ENCODE data around the gene ZRANB1.

Gene ZRANB1

GRCh38 chr10:125001313-125002046 lies 59.6 kb downstream of the ZRANB1 start:
- H3K27me3 ChIP-seq (ENCODE audit: insufficient read depth, low read length) = no peaks in the 10 kb centered on the region
- 92% methylated on average over 21 of the region's 21 CpGs for WGBS
- H3K9ac ChIP-seq (ENCODE audit: low read depth, low read length) = no peak overlapping the region
- H3K36me3 ChIP-seq (ENCODE audit: insufficient read depth, low read length) = peaks cover 94% of the 10 kb centered on the region
- 0 out of 2 replicates have a peak overlapping the region, but pooled peaks have one; percentile 35 for H3K27ac ChIP-seq (ENCODE audit: low read depth, low read length)
- H3K4me3 ChIP-seq (ENCODE audit: low read length) = no peak overlapping the region
- 0 out of 2 replicates have a peak, but pooled peaks cover 3% of the 10 kb centered on the region for H3K4me1 ChIP-seq (ENCODE audit: insufficient read depth, low read length)
- H3K9me3 ChIP-seq (ENCODE audit: insufficient read depth, low read depth, low read length) = no peaks in the 10 kb centered on the region

GRCh38 chr10:125002047-125002422 lies 60.1 kb downstream of the ZRANB1 start:
- Histone ChIP-seq H3K4me1 (ENCODE audit: insufficient read depth, low read length) (0 out of 2 replicates have a peak, but pooled peaks cover 3% of the 10 kb centered on the region), H3K27ac (ENCODE audit: low read depth, low read length) (no peak overlapping the region), H3K27me3 (ENCODE audit: insufficient read depth, low read length) (no peaks in the 10 kb centered on the region), H3K4me3 (ENCODE audit: low read length) (no peak overlapping the region), H3K9me3 (ENCODE audit: insufficient read depth, low read depth, low read length) (no peaks in the 10 kb centered on the region), H3K9ac (ENCODE audit: low read depth, low read length) (no peak overlapping the region), H3K36me3 (ENCODE audit: insufficient read depth, low read length) (peaks cover 94% of the 10 kb centered on the region)
- 87% methylated on average over 12 of the region's 12 CpGs for WGBS

- H3K9me3 ChIP-seq (ENCODE audit: insufficient read depth, low read depth, low read length) = no peaks in the 10 kb centered on the region
- no peak overlapping the region for H3K27ac ChIP-seq (ENCODE audit: low read depth, low read length)
- H3K36me3 ChIP-seq (ENCODE audit: insufficient read depth, low read length) = peaks cover 93% of the 10 kb centered on the region
- H3K27me3 ChIP-seq (ENCODE audit: insufficient read depth, low read length) = no peaks in the 10 kb centered on the region
- H3K4me1 ChIP-seq (ENCODE audit: insufficient read depth, low read length) = 0 out of 2 replicates have a peak, but pooled peaks cover 3% of the 10 kb centered on the region
- H3K4me3 ChIP-seq (ENCODE audit: low read length) = no peak overlapping the region
- H3K9ac ChIP-seq (ENCODE audit: low read depth, low read length) = no peak overlapping the region
- 95% methylated on average over 28 of the region's 28 CpGs for WGBS
These were observed 60.7 kb downstream of the ZRANB1 start for GRCh38 chr10:125002423-125003145.

GRCh38 chr10:125003146-125003900 lies 61.4 kb downstream of the ZRANB1 start:
- WGBS = 96% methylated on average over 34 of the region's 34 CpGs
- H3K36me3 ChIP-seq (ENCODE audit: insufficient read depth, low read length) = peaks cover 90% of the 10 kb centered on the region
- H3K9me3 ChIP-seq (ENCODE audit: insufficient read depth, low read depth, low read length) = no peaks in the 10 kb centered on the region
- H3K9ac ChIP-seq (ENCODE audit: low read depth, low read length) = no peak overlapping the region
- no peak overlapping the region for H3K4me3 ChIP-seq (ENCODE audit: low read length)
- H3K4me1 ChIP-seq (ENCODE audit: insufficient read depth, low read length) = 0 out of 2 replicates have a peak, but pooled peaks cover 3% of the 10 kb centered on the region
- H3K27me3 ChIP-seq (ENCODE audit: insufficient read depth, low read length) = no peaks in the 10 kb centered on the region
- no peak overlapping the region for H3K27ac ChIP-seq (ENCODE audit: low read depth, low read length)

- H3K27me3 ChIP-seq (ENCODE audit: insufficient read depth, low read length) = no peaks in the 10 kb centered on the region
- H3K9me3 ChIP-seq (ENCODE audit: insufficient read depth, low read depth, low read length) = no peaks in the 10 kb centered on the region
- no peak overlapping the region for H3K27ac ChIP-seq (ENCODE audit: low read depth, low read length)
- 92% methylated on average over 14 of the region's 14 CpGs for WGBS
- H3K9ac ChIP-seq (ENCODE audit: low read depth, low read length) = no peak overlapping the region
- H3K36me3 ChIP-seq (ENCODE audit: insufficient read depth, low read length) = peaks cover 90% of the 10 kb centered on the region
- no peak overlapping the region for H3K4me3 ChIP-seq (ENCODE audit: low read length)
- H3K4me1 ChIP-seq (ENCODE audit: insufficient read depth, low read length) = 0 out of 2 replicates have a peak, but pooled peaks cover 10% of the 10 kb centered on the region
These were observed 62.1 kb downstream of the ZRANB1 start for GRCh38 chr10:125003901-125004467.

GRCh38 chr10:125004571-125005311 lies 62.8 kb downstream of the ZRANB1 start:
- Histone ChIP-seq H3K9me3 (ENCODE audit: insufficient read depth, low read depth, low read length) (no peaks in the 10 kb centered on the region), H3K36me3 (ENCODE audit: insufficient read depth, low read length) (peaks cover 83% of the 10 kb centered on the region), H3K27ac (ENCODE audit: low read depth, low read length) (peak overlapping the region; percentile 25; the same call in 1 of the 2 replicates)

GRCh38 chr10:125005312-125006187 lies 63.6 kb downstream of the ZRANB1 start:
- Histone ChIP-seq H3K9me3 (ENCODE audit: insufficient read depth, low read depth, low read length) (no peaks in the 10 kb centered on the region), H3K27me3 (ENCODE audit: insufficient read depth, low read length) (no peaks in the 10 kb centered on the region), H3K4me1 (ENCODE audit: insufficient read depth, low read length) (peaks cover 22% of the 10 kb centered on the region; the same call in 1 of the 2 replicates), H3K4me3 (ENCODE audit: low read length) (no peak overlapping the region), H3K27ac (ENCODE audit: low read depth, low read length) (no peak overlapping the region), H3K9ac (ENCODE audit: low read depth, low read length) (no peak overlapping the region; the same call in 1 of the 2 replicates), H3K36me3 (ENCODE audit: insufficient read depth, low read length) (peaks cover 75% of the 10 kb centered on the region)
- 95% methylated on average over 36 of the region's 36 CpGs for WGBS

More at GRCh38 chr10:125004571-125005311, 62.8 kb downstream of the ZRANB1 start:
- Histone ChIP-seq H3K27me3 (ENCODE audit: insufficient read depth, low read length) (no peaks in the 10 kb centered on the region), H3K9ac (ENCODE audit: low read depth, low read length) (no peak overlapping the region; the same call in 1 of the 2 replicates), H3K4me3 (ENCODE audit: low read length) (no peak overlapping the region), H3K4me1 (ENCODE audit: insufficient read depth, low read length) (0 out of 2 replicates have a peak, but pooled peaks cover 15% of the 10 kb centered on the region)
- WGBS = 91% methylated on average over 19 of the region's 19 CpGs

GRCh38 chr10:125006188-125006680 lies 64.3 kb downstream of the ZRANB1 start:
- Histone ChIP-seq H3K4me3 (ENCODE audit: low read length) (no peak overlapping the region), H3K9me3 (ENCODE audit: insufficient read depth, low read depth, low read length) (no peaks in the 10 kb centered on the region), H3K36me3 (ENCODE audit: insufficient read depth, low read length) (peaks cover 68% of the 10 kb centered on the region), H3K4me1 (ENCODE audit: insufficient read depth, low read length) (peaks cover 22% of the 10 kb centered on the region; the same call in 1 of the 2 replicates), H3K9ac (ENCODE audit: low read depth, low read length) (no peak overlapping the region), H3K27ac (ENCODE audit: low read depth, low read length) (no peak overlapping the region), H3K27me3 (ENCODE audit: insufficient read depth, low read length) (no peaks in the 10 kb centered on the region)
- WGBS = 90% methylated on average over 8 of the region's 9 CpGs

- Histone ChIP-seq H3K9ac (ENCODE audit: low read depth, low read length) (no peak overlapping the region), H3K4me3 (ENCODE audit: low read length) (no peak overlapping the region), H3K27ac (ENCODE audit: low read depth, low read length) (no peak overlapping the region), H3K27me3 (ENCODE audit: insufficient read depth, low read length) (no peaks in the 10 kb centered on the region), H3K4me1 (ENCODE audit: insufficient read depth, low read length) (peaks cover 22% of the 10 kb centered on the region; the same call in 1 of the 2 replicates), H3K9me3 (ENCODE audit: insufficient read depth, low read depth, low read length) (no peaks in the 10 kb centered on the region), H3K36me3 (ENCODE audit: insufficient read depth, low read length) (peaks cover 64% of the 10 kb centered on the region)
- 90% methylated on average over 19 of the region's 19 CpGs for WGBS
These were observed 65.1 kb downstream of the ZRANB1 start for GRCh38 chr10:125006921-125007426.
